Prostate gland (tissue), 2 donors: ENCODE data around the gene TLDC2. TPM values are rescaled to one million over a fixed set of nuclear protein-coding genes. Genes with fewer than 3 reads are reported as not detected.

Experiments used
- DNase-seq: peaks from one replicate; pipeline ENCODE4 v3.0.0-alpha.2; 2019; ENCODE audit warnings: low spot score
- H3K27ac ChIP-seq, 2 donors: fragments of 200-600 bp; sonication (generic); 2 replicates each; pipeline ENCODE4 v1.5.1; 2017 to 2019
- H3K27me3 ChIP-seq: fragments of 200-600 bp; sonication (generic); replicated peaks from 2 replicates; pipeline ENCODE4 v1.5.1; 2019; ENCODE audit not compliant: insufficient read depth
- H3K36me3 ChIP-seq, 2 donors: fragments of 200-600 bp; sonication (generic); 1 replicate in 1 of 2; 2 replicates in 1 of 2; pipeline versions ENCODE4 v1.5.1 to v1.8.1; 2017 to 2019
- H3K4me1 ChIP-seq: fragments of 200-600 bp; sonication (generic); replicated peaks from 2 replicates; pipeline ENCODE4 v1.5.1; 2019
- H3K4me3 ChIP-seq, 2 donors: fragments of 200-600 bp; sonication (generic); 2 replicates each; pipeline ENCODE4 v1.5.1; 2017 to 2019
- H3K9me3 ChIP-seq: fragments of 200-600 bp; sonication (generic); 2 replicates; pipeline ENCODE4 v1.5.1; 2017
- CTCF ChIP-seq, 4 experiments: fragments of 200-600 bp in 2 of 4; fragments of 450-650 bp in 2 of 4; sonication (generic) in 2 of 4; IDR thresholded peaks; 1 replicate in 3 of 4; 2 replicates in 1 of 4; pipeline ENCODE4 v1.5.1; 2016 to 2019; ENCODE audit warnings: antibody characterized with exemption in 4 of 4, mild to moderate bottlenecking in 2 of 4, moderate library complexity in 2 of 4
- POLR2A ChIP-seq: fragments of 450-650 bp; IDR thresholded peaks from one replicate; pipeline ENCODE4 v1.6.1; 2016; ENCODE audit warnings: antibody characterized with exemption, mild to moderate bottlenecking
- POLR2AphosphoS5 ChIP-seq: sonication (generic); formaldehyde crosslinking; IDR thresholded peaks from one replicate; pipeline ENCODE4 v1.6.1; 2017; ENCODE audit warnings: antibody characterized with exemption
- WGBS: methylation state at CpG from one replicate; pipeline ENCODE4 v1.1.5; 2018; 5-methylcytosine and 5-hydroxymethylcytosine counted together
- intact Hi-C: fragments of 100-400 bp; cut with DNase I; formaldehyde crosslinking; loops from one replicate; pipeline ENCODE4 v1.14.2; 2022
- total RNA-seq, 2 donors: library from RNA; depleted of rRNA; stranded (reverse); fragments of >200 nt; gene quantifications; one replicate each; pipeline ENCODE4 v1.1.0, GENCODE V29; 2016

Gene TLDC2
- total RNA-seq, 2 donors from 2014 or later, result 0.14 to 1.3 TPM

GRCh38 chr20:36885356-36885755 lies 9.4 kb downstream of the TLDC2 start:
- Histone ChIP-seq H3K36me3 (no peaks in the 10 kb centered on the region), H3K4me1 (no peaks in the 10 kb centered on the region), H3K4me3 (no peak overlapping the region), H3K27me3 (no peaks in the 10 kb centered on the region), H3K9me3 (no peaks in the 10 kb centered on the region), H3K27ac (no peak overlapping the region)
- WGBS, result 59% methylated on average over 8 of the region's 8 CpGs
- no peak for TF ChIP-seq CTCF (IDR thresholded peaks at IDR 0.05)
- TF ChIP-seq POLR2AphosphoS5, result no peak
- no peak for TF ChIP-seq POLR2A
- intact Hi-C loops, result loop anchor here (5.0 kb wide), 1 partner anchor 273 kb away; no protein-coding TSS in a partner anchor
- DNase-seq, result no peak

- peak overlapping the region; percentile 4 to 11 for H3K27ac ChIP-seq
Observed at GRCh38 chr20:36886859-36887751, 11.2 kb downstream of the TLDC2 start.

GRCh38 chr20:36887752-36888090 lies 11.8 kb downstream of the TLDC2 start:
- Histone ChIP-seq H3K27me3 (no peaks in the 10 kb centered on the region), H3K9me3 (no peaks in the 10 kb centered on the region), H3K4me3 (no peak overlapping the region), H3K27ac (no peak overlapping the region), H3K36me3 (no peaks in the 10 kb centered on the region), H3K4me1 (no peaks in the 10 kb centered on the region)
- 38% methylated on average over 6 of the region's 6 CpGs for WGBS
- DNase-seq, result no peak
- TF ChIP-seq POLR2AphosphoS5 (no peak), POLR2A (no peak), CTCF (IDR thresholded peaks at IDR 0.05) (no peak)
- intact Hi-C loops, result loop anchor here (5.0 kb wide), 1 partner anchor 275 kb away; no protein-coding TSS in a partner anchor

More at GRCh38 chr20:36886859-36887751, 11.2 kb downstream of the TLDC2 start:
- WGBS, result 17% methylated on average over 24 of the region's 24 CpGs
- Histone ChIP-seq H3K4me3 (no peak overlapping the region), H3K27me3 (no peaks in the 10 kb centered on the region), H3K4me1 (no peaks in the 10 kb centered on the region), H3K36me3 (no peaks in the 10 kb centered on the region), H3K9me3 (no peaks in the 10 kb centered on the region)
- intact Hi-C loops, result loop anchor here (5.0 kb wide), 1 partner anchor 275 kb away; no protein-coding TSS in a partner anchor
- DNase-seq, result peak; percentile 83
- TF ChIP-seq CTCF (IDR thresholded peaks at IDR 0.05) (peak; percentile 76 to 94 (median 90)), POLR2A (no peak), POLR2AphosphoS5 (peak; percentile 52)

GRCh38 chr20:36888880-36889516 lies 13.1 kb downstream of the TLDC2 start:
- intact Hi-C loops, result loop anchor here (5.0 kb wide), 1 partner anchor 277 kb away; no protein-coding TSS in a partner anchor
- no peak for DNase-seq
- Histone ChIP-seq H3K4me3 (no peak overlapping the region), H3K27me3 (no peaks in the 10 kb centered on the region), H3K9me3 (no peaks in the 10 kb centered on the region), H3K27ac (no peak overlapping the region), H3K4me1 (no peaks in the 10 kb centered on the region), H3K36me3 (no peaks in the 10 kb centered on the region)
- WGBS, result 88% methylated on average over 15 of the region's 15 CpGs
- TF ChIP-seq POLR2AphosphoS5 (no peak), CTCF (IDR thresholded peaks at IDR 0.05) (no peak), POLR2A (no peak)
